OCI-LY1 (cell line): ENCODE results near the gene SLC12A5.
"Not testable (repeated sequence)": the region's sequence is repeated elsewhere in the genome, so short reads cannot be mapped to it uniquely, and the experiment has no call there.

ENCODE experiments used
- H2AFZ ChIP-seq: fragments of 200-600 bp; sonication (generic), shearing (Covaris generic); 2 replicates; pipeline ENCODE4 v1.6.0; 2014; ENCODE audit warnings: antibody characterized with exemption, mild to moderate bottlenecking, low read length
- H3F3A ChIP-seq: fragments of 200-600 bp; sonication (generic), shearing (Covaris generic); 2 replicates; pipeline ENCODE4 v1.6.0; 2014; ENCODE audit warnings: mild to moderate bottlenecking, antibody characterized with exemption, low read length, moderate library complexity; ENCODE audit not compliant: insufficient read depth
- H3K27ac ChIP-seq: fragments of 200-600 bp; sonication (generic); 2 replicates; pipeline ENCODE4 v1.5.1; 2014; ENCODE audit warnings: low read length, mixed run types, mild to moderate bottlenecking, low read depth; ENCODE audit not compliant: poor library complexity, severe bottlenecking
- H3K27me3 ChIP-seq: fragments of 200-600 bp; sonication (generic); 2 replicates; pipeline ENCODE4 v1.6.0; 2014; ENCODE audit warnings: antibody characterized with exemption, mild to moderate bottlenecking, low read length, moderate library complexity; ENCODE audit not compliant: insufficient read depth
- H3K36me3 ChIP-seq: fragments of 200-600 bp; sonication (generic); 2 replicates; pipeline ENCODE4 v1.6.1; 2014; ENCODE audit warnings: mild to moderate bottlenecking, antibody characterized with exemption, low read length, moderate library complexity, mixed read lengths; ENCODE audit not compliant: insufficient read depth
- H3K4me1 ChIP-seq: fragments of 200-600 bp; sonication (generic); 2 replicates; pipeline ENCODE4 v1.5.1; 2014; ENCODE audit warnings: mild to moderate bottlenecking, low read length, moderate library complexity; ENCODE audit not compliant: insufficient read depth, severe bottlenecking
- H3K4me2 ChIP-seq: fragments of 200-600 bp; sonication (generic), shearing (Covaris generic); 2 replicates; pipeline ENCODE4 v1.6.1; 2014; ENCODE audit warnings: low read length
- H3K4me3 ChIP-seq: fragments of 200-600 bp; sonication (generic); 2 replicates; pipeline ENCODE4 v1.5.1; 2014; ENCODE audit warnings: low read length, low read depth, mild to moderate bottlenecking, mixed read lengths; ENCODE audit not compliant: poor library complexity, severe bottlenecking
- H3K79me2 ChIP-seq: fragments of 200-600 bp; shearing (Covaris generic); 2 replicates; pipeline ENCODE4 v1.6.1; 2016; ENCODE audit warnings: mixed run types, low read length, mixed read lengths; ENCODE audit not compliant: insufficient read depth
- H3K9ac ChIP-seq: fragments of 200-600 bp; sonication (generic), shearing (Covaris generic); 2 replicates; pipeline ENCODE4 v1.6.1; 2014; ENCODE audit warnings: mild to moderate bottlenecking, low read length, mixed read lengths
- H3K9me2 ChIP-seq: fragments of 200-600 bp; sonication (generic), shearing (Covaris generic); 2 replicates; pipeline ENCODE4 v1.6.1; 2014; ENCODE audit warnings: low read depth, mild to moderate bottlenecking, low read length, mixed read lengths
- H3K9me3 ChIP-seq: fragments of 200-600 bp; shearing (Covaris generic); 2 replicates; pipeline ENCODE4 v1.6.1; 2014; ENCODE audit warnings: low read length, mixed read lengths
- H4K20me1 ChIP-seq: fragments of 200-600 bp; sonication (generic), shearing (Covaris generic); 2 replicates; pipeline ENCODE4 v1.6.0; 2016; ENCODE audit warnings: mild to moderate bottlenecking, low read length; ENCODE audit not compliant: insufficient read depth
- EZH2 ChIP-seq: fragments of 200-600 bp; sonication (generic), shearing (Covaris generic); IDR thresholded peaks from 2 replicates; pipeline ENCODE4 v1.8.0; 2017; ENCODE audit warnings: borderline replicate concordance, mixed run types, mild to moderate bottlenecking, antibody characterized with exemption, low read length, moderate library complexity, mixed read lengths
- TF ChIP-seq, protein P1 (sequence below): fragments of 200-600 bp; sonication (generic), shearing (Covaris generic); IDR thresholded peaks from 2 replicates; pipeline ENCODE4 v1.5.1; 2017; ENCODE audit warnings: mild to moderate bottlenecking, antibody characterized with exemption, low read length, moderate library complexity, mixed read lengths

The SLC12A5 gene

DNA sequence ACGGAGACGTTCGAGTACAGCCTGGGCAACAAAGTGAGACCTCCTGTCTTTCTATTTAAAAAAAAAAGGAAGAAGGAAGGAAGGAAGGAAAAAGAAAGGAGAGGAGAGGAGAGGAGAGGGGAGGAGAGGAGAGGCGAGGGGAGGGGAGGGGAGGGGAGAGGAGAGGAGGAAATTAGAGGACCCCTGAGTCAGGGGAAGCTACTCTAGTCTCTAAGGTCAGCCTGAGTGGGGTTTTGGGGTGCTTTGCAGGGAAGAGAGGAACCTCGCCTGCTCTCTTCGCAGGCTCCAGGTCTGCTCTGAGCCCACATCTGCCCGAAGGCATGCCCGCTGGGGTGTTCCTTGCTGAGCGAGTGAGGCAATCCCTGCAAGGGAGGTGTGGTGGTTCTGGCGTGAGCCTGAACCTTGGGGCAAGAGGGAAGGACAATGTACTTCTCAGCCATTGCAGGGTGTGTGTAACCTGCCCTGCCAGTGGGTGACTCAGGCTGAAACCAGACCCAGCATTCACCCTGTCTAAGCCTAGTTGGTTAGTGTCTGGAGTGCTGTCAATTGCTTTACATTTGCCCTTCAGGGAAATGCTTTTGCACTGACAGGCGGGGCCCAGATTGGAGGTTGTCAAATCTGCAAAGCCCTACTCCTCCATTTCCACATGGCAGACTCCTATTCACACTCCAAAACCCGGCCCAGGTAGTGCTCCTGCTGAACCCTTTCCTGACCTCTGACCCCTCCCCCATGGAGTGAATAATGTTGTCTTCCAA is 35.6 kb upstream of the SLC12A5 start:
- no peak overlapping the region for H3K9ac ChIP-seq
- no peaks in the 10 kb centered on the region for H3K27me3 ChIP-seq
- no peak overlapping the region for H3K4me2 ChIP-seq
- H3K36me3 ChIP-seq, result no peaks in the 10 kb centered on the region
- H2AFZ ChIP-seq, result no peak overlapping the region
- no peak overlapping the region for H3K27ac ChIP-seq
- H3F3A ChIP-seq, result no peaks in the 10 kb centered on the region
- H3K79me2 ChIP-seq, result no peaks in the 10 kb centered on the region
- H4K20me1 ChIP-seq, result no peaks in the 10 kb centered on the region
- no peaks in the 10 kb centered on the region for H3K4me1 ChIP-seq
- no peak overlapping the region for H3K4me3 ChIP-seq
- H3K9me2 ChIP-seq, result no peaks in the 10 kb centered on the region
- no peak for TF ChIP-seq EZH2
- TF ChIP-seq, protein P1, sequence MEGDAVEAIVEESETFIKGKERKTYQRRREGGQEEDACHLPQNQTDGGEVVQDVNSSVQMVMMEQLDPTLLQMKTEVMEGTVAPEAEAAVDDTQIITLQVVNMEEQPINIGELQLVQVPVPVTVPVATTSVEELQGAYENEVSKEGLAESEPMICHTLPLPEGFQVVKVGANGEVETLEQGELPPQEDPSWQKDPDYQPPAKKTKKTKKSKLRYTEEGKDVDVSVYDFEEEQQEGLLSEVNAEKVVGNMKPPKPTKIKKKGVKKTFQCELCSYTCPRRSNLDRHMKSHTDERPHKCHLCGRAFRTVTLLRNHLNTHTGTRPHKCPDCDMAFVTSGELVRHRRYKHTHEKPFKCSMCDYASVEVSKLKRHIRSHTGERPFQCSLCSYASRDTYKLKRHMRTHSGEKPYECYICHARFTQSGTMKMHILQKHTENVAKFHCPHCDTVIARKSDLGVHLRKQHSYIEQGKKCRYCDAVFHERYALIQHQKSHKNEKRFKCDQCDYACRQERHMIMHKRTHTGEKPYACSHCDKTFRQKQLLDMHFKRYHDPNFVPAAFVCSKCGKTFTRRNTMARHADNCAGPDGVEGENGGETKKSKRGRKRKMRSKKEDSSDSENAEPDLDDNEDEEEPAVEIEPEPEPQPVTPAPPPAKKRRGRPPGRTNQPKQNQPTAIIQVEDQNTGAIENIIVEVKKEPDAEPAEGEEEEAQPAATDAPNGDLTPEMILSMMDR, result no peak
- no peaks in the 10 kb centered on the region for H3K9me3 ChIP-seq

DNA sequence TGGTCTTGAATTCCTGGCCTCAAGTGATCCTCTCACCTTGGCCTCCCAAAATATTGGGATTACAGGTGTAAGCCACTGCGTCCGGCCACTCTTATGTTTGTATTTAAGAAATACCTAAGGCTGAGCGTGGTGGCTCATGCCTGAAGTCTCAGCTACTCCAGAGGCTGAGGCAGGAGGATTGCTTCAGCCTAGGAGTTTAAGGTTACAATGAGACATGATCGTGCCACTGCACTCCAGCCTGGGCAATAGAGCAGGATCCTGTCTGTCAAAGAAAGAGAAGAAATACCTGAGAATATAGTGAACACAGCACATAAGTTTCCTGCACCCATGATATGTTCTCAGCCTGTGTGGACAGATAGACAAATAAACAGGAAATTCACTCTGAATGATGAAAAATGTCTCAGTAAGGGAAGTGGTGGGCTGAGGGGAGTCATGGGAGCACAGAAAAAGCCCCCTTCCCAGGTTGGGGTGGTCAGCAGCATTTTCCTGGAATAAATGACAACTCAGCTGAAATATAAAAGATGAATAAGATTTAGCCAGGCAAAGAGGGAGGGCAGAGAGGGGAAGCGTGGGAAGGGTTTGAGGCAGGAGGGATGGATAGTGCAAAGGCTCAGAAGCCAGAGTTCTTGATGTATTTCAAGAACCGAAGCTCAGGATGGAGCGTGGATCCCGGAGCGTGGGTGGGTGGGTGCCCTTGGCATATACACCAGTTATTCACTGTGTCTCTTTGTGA is 34.1 kb upstream of the SLC12A5 start:
- no peaks in the 10 kb centered on the region for H3K27me3 ChIP-seq
- no peak overlapping the region for H3K27ac ChIP-seq
- H3K4me1 ChIP-seq, result no peaks in the 10 kb centered on the region
- no peaks in the 10 kb centered on the region for H3K79me2 ChIP-seq
- no peak for TF ChIP-seq EZH2
- TF ChIP-seq, protein P1, result no peak
- H2AFZ ChIP-seq, result no peak overlapping the region
- H4K20me1 ChIP-seq, result no peaks in the 10 kb centered on the region
- H3K9me2 ChIP-seq, result no peaks in the 10 kb centered on the region
- no peak overlapping the region for H3K4me3 ChIP-seq
- H3K4me2 ChIP-seq, result no peak overlapping the region
- no peak overlapping the region for H3K9ac ChIP-seq
- H3K36me3 ChIP-seq, result no peaks in the 10 kb centered on the region
- no peaks in the 10 kb centered on the region for H3K9me3 ChIP-seq
- no peaks in the 10 kb centered on the region for H3F3A ChIP-seq

- H3F3A ChIP-seq, H3K9ac ChIP-seq, H4K20me1 ChIP-seq, H3K4me1 ChIP-seq, H3K4me2 ChIP-seq, H3K79me2 ChIP-seq, H3K27ac ChIP-seq, H3K9me2 ChIP-seq, H3K9me3 ChIP-seq, H3K4me3 ChIP-seq, H3K27me3 ChIP-seq, H3K36me3 ChIP-seq, H2AFZ ChIP-seq: not testable (repeated sequence)
Observed at GRCh38 chr20:45995495-45996097, 33.4 kb upstream of the SLC12A5 start.
